M059J (cell line): Measurements from ENCODE around the gene PPCDC. TPM values are rescaled to one million over a fixed set of nuclear protein-coding genes. Genes with fewer than 3 reads are reported as not detected.
"Not testable (repeated sequence)": the region's sequence is repeated elsewhere in the genome, so short reads cannot be mapped to it uniquely, and the experiment has no call there.

ENCODE experiments used
- DNase-seq: peaks from one replicate; pipeline ENCODE4 v3.0.0-alpha.2; 2012; ENCODE audit warnings: low read depth
- total RNA-seq: library from RNA; depleted of rRNA; stranded (reverse); fragments of >200 nt; shearing (Covaris generic); gene quantifications from 2 replicates; pipeline ENCODE4 v1.2.3, GENCODE V29; 2014

Gene PPCDC
- total RNA-seq, 1 experiment from 2014 or later, result 15.9 TPM

GRCh38 chr15:75065851-75066509 is 42.6 kb downstream of the PPCDC start:
- DNase-seq, result peak; percentile 78

GRCh38 chr15:75067123-75067830 is 43.9 kb downstream of the PPCDC start:
- DNase-seq, result peak; percentile 92

GRCh38 chr15:75068748-75069147 is 45.4 kb downstream of the PPCDC start:
- DNase-seq, result no peak

GRCh38 chr15:75069301-75069925 is 46.0 kb downstream of the PPCDC start:
- DNase-seq, result no peak

- no peak for DNase-seq
Measured at GRCh38 chr15:75070674-75071073, 47.3 kb downstream of the PPCDC start.

GRCh38 chr15:75073197-75073596 is 49.8 kb downstream of the PPCDC start:
- no peak for DNase-seq

- no peak for DNase-seq
Measured at GRCh38 chr15:75076277-75076676, 52.9 kb downstream of the PPCDC start.

- not testable (repeated sequence) for DNase-seq
Measured at GRCh38 chr15:75077551-75077961, 54.2 kb downstream of the PPCDC start.

GRCh38 chr15:75081150-75081549 is 57.8 kb downstream of the PPCDC start:
- no peak for DNase-seq

- DNase-seq, result no peak
Measured at GRCh38 chr15:75082689-75083088, 59.3 kb downstream of the PPCDC start.

GRCh38 chr15:75085708-75086107 is 62.3 kb downstream of the PPCDC start:
- DNase-seq, result not testable (repeated sequence)

- DNase-seq, result no peak
Measured at GRCh38 chr15:75089456-75090387, 66.3 kb downstream of the PPCDC start.

- DNase-seq, result peak; percentile 25
Measured at GRCh38 chr15:75090388-75090734, 67.0 kb downstream of the PPCDC start.

GRCh38 chr15:75091814-75092213 is 68.4 kb downstream of the PPCDC start:
- DNase-seq, result peak; percentile 53

GRCh38 chr15:75094961-75095478 is 71.6 kb downstream of the PPCDC start:
- DNase-seq, result not testable (repeated sequence)

- no peak for DNase-seq
Measured at GRCh38 chr15:75095594-75095993, 72.2 kb downstream of the PPCDC start.

- DNase-seq, result no peak
Measured at GRCh38 chr15:75097939-75098338, 74.5 kb downstream of the PPCDC start.

GRCh38 chr15:75098404-75098803 is 75.0 kb downstream of the PPCDC start:
- no peak for DNase-seq
